HG02885 (cell line): ENCODE data around the gene NFX1.
"Not testable (repeated sequence)": the region's sequence is repeated elsewhere in the genome, so short reads cannot be mapped to it uniquely, and the experiment has no call there.

Experiments used
- ATAC-seq: cut with Tn5 transposase; IDR thresholded peaks from one replicate; pipeline ENCODE4 v1.9.1; 2021; ENCODE audit warnings: mild to moderate bottlenecking; ENCODE audit not compliant: unreplicated experiment, poor library complexity

NFX1 gene

DNA sequence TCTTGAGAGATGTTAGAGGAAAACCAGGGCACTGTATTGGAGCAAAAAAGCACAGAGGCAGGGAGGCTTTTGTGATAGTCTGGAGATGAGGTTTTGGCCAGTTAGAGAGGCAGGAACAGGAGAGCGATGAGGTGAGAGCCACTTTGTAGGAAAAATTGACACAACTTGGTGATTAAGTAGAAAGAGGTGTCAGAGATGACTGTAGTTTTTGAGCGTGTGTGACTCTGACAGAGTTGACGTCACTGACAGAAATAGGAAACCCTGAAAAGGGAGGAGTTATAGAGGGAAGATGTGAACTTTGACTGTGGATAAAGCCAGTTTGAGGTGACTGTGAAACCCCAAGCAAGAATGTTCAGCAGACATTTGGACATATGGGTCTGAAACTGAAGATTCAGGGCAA is 15.7 kb downstream of the NFX1 start:
- ATAC-seq = no peak

DNA sequence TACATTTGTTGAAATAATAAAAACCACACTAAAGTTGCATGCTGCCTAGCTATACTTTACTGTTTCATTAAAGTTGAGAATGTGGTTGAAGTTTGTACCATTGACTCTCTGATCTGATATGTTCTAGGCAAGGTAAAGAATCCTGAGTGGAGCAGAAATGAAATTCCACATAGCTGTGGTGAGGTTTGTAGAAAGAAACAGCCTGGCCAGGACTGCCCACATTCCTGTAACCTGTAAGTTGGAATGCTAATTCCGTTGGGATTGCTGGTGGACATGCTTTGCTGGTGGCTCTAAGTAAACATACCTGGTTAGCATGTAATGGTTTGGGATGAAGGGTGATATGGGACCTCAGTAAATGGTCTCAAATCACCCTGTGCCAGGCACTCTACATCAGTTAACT is 16.8 kb downstream of the NFX1 start:
- no peak for ATAC-seq

DNA sequence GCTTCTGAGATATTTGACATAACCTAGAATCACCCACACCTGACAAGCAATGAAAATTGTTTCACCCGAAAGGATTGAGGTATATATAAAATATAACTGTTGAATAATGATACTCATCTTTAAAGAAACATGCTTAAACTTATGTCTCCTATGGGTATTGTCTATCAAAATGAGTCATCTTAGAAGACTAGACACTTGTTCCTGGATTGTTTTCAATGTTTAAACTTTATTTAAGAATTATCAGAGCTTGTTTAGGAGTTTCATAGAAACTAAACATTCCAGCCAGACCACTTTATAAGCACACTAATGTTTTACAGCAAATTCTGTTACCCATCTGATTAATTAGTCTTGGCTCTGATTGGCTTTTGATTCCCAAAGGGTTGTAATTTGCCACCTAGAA is 19.6 kb downstream of the NFX1 start:
- no peak for ATAC-seq

DNA sequence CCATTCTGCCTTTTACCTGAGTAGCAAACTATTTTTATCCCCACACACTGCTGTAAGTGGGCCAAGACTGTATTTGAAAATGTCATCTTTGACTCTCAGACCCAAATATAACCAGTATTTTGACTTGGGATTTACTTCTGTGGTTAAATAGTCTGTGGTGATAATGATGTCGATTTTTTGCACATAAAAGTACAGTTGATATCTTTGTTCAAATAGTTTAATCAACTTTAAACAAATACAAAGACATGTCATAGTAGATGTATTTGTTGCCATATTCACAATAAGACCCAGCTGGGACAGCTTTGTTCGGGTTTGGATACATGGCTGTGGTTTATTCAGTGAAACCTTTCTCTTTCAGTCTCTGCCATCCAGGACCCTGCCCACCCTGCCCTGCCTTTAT is 20.4 kb downstream of the NFX1 start:
- no peak for ATAC-seq

DNA sequence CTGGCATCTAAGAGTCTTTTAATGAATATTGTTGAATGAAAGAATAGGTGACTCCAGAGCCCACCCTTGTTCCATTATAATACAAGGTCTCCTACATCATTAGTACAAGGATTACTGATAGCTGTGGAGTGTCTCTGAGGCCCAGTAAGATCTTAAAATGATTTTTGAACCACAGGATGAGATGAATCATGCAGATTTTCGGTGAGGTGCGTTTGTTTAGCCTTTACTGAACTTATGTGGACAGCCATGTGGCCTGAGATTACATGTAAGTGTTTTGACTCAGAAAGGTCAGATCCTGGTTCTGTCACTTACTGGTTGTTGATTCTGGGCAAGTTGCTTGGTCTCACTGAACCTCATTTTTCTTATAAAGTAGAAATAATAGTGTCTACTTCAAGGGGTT is 21.6 kb downstream of the NFX1 start:
- ATAC-seq = no peak

DNA sequence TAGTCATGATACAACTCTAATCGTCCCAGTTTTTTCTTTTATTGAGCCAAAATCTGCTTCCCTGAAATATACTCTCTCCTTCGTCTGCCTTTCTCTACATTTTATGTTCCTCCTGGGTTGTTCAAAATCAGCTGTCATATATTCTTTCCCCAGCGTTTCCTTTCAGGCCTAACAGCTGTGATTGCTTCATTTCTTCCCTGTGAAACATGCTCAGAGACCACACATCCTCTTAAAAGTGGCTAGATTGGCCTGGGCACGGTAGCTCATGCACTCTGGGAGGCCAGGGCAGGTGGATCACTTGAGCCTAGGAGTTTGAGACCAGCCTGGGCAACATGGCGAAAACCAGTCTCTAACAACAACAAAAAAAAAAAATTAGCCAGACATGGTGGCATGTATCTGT is 25.1 kb downstream of the NFX1 start:
- ATAC-seq = no peak

DNA sequence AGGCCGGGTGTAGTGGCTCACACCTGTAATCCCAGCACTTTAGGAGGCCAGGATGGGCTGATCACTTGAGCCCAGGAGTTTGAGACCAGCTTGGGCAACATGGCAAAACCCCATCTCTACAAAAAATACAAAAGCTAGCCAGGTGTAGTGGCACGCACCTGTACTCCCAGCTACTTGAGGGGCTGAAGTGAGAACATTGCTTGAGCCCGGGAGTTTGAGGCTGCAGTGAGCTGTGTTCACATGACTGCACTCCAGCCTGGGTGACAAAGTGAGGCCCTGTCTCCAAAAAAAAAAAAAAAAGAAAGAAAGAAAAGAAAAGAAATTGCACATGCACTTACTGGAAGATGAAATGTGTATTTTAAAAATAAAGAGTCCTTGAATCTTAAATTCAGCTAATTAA is 26.8 kb downstream of the NFX1 start:
- ATAC-seq = not testable (repeated sequence)

DNA sequence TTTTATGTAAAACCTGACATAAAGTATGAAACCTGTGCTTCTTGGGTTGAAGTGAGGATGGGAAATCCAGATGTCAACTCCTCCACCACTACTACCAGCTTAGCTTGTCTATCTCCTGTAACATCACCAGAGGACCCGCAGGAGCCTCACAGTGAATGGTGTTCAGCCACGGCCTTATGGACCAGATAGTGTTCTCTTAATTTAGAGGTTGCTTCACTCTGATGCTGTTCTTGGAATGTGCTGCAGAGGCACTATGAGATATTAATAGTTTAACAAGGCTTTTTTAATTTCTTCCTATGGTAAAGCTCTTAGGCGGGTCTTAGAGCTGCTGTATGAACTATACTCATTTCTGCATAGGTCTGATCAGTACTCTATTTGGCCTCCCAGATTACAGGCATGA is 27.9 kb downstream of the NFX1 start:
- no peak for ATAC-seq

DNA sequence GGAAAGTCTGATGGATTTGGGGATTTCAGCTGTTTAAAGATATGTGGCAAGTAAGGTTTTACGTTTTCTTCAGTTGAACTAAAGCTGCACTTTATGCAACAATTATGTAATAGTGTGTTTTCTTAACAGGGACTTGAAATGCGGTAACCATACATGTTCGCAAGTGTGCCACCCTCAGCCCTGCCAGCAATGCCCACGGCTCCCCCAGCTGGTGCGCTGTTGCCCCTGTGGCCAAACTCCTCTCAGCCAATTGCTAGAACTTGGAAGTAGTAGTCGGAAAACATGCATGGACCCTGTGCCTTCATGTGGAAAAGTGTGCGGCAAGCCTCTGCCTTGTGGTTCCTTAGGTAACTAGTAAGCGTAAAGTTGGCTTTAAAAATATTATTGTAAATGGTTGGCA is 28.5 kb downstream of the NFX1 start:
- ATAC-seq = no peak

DNA sequence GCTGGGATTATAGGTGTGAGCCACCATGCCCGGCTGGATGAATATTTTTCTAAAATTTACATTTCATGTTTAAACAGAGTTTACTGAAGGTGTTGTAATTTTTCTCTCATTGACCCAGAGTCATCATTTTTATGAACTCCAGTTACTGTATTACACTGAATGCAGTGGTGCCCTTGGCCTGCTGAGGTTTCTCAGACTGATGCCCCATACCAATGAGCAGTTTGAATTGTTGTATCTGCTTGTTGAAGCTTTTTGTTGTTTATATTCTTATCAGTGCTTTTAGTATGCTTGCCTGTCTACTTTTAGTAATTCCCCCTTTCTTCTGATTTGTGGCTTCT is 29.9 kb downstream of the NFX1 start:
- no peak for ATAC-seq

DNA sequence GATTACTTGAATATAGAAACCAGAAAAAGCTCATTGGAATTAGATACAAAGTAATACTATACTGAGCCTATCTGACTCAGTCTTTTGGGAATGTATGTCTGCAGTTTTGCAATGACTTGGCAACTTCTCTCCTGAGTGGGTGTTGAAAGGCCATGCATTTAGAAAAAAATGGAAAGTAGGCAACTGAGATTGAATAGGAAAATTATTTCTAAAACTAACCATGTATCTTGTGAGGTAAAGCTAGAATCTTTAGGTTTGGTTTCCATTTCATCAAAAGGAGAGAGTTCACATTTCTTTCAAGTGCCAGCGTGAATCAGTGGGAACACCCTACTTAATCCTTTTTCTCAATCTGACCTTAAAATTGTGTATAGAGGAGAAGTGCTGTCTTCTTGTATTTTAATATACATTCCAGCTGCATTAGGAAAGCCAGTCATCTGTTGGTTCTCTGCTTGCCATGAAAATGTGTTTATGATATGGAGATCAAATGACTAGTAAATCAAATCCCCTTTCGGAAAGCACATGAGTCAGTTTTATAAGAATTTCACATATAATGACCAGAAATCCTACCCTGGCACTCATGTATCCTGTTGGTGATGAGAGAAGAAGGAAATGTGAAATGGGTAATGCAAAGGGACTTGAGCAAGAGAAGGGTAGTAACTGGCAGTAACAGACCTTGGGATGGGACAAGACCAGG is 30.4 kb downstream of the NFX1 start:
- no peak for ATAC-seq

DNA sequence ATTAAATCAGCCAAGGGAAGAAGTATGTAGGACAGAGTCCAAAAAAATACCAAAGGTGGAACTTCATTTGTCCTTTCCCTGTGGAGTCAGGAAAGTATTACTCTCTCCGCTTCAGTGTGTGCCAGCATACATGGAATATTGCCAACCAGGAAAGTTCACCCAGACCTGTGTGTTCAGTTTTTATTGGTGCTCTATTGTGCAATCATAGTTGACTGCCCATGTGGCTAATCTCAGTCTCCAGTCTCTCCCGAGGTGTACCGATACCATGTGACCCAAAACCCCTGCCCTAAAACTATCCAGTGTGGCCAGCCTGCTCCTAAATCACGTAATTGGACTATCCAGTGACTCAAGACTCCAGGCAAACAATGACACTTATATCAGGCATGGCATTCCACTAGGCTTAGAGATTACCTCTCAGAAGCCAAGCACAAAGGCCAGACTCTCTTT is 38.8 kb downstream of the NFX1 start:
- ATAC-seq = no peak

DNA sequence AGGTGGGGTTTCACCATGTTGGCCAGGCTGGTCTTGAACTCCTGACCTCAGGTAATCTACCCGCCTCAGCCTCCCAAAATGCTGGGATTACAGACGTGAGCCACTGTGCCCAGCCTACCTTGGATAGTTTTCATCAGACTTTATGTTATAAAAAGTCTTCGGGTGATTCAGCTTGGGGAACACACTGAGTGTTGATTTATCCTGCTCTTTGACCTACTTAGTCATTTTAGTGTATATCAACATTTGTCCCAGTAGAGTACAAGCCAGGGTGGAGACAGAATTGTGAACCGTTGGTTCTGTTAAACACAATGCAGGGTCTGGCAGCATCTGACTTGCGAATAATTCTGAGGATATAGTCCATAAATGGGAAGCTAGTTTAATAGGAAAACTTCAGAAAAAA is 39.7 kb downstream of the NFX1 start:
- no peak for ATAC-seq

DNA sequence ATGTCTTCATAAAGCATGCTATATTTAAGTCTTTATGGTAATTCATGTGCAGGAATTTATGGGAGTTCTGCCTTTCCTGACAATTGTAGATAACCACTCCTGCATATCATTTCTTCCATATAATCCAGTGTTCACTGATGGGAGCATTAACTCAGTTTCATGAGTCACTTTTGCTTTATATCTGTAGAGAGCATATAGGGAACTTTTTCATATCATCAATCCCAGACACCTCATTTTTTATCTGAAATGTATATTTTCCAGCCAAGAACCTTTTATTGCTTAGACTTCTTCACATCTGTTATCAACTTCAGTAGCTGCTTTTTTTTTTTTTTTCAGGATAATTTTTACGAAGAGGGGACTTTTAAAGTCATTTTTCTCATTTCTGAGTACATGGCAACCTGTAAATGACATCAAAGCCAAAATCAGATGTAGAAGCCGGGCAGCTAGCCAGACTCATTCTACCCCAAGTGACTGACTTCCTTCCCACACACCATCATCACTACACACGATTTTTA is 41.1 kb downstream of the NFX1 start:
- ATAC-seq = no peak

DNA sequence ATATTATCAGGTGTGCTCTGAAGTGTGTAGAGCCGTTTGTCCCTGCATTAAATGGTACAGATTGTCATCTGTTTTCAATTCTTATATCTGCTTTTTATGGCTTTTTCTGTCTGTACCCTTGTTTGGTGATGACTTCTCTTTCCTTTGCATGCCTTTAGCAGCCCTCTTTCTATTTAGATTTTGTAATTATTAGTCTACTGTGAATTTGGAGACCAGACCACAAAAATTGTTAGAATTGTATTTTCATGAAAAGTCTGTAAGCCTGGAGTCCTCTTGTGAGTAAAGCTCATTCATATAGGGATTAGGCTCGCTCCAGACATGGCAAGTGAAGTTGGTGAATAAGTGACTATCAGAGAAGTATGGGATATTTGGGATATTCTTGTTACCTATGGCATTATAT is 41.7 kb downstream of the NFX1 start:
- ATAC-seq = no peak

DNA sequence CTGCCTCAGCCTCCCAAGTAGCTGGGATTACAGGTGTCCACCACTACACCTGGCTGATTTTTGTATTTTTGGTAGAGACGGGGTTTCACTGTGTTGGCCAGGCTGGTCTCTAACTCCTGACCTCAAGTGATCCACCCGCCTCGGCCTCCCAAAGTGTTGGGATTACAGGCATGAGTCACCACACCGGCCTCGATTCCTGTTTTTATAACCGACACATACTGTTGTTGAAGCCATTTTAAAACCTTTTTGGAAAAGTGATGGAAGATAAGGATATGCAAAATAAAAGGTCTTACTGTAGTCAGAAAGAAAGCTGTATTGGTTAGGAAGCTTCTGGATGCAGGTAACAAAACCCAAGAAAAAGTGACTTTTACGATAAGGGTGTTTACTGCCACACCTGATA is 42.6 kb downstream of the NFX1 start:
- not testable (repeated sequence) for ATAC-seq

DNA sequence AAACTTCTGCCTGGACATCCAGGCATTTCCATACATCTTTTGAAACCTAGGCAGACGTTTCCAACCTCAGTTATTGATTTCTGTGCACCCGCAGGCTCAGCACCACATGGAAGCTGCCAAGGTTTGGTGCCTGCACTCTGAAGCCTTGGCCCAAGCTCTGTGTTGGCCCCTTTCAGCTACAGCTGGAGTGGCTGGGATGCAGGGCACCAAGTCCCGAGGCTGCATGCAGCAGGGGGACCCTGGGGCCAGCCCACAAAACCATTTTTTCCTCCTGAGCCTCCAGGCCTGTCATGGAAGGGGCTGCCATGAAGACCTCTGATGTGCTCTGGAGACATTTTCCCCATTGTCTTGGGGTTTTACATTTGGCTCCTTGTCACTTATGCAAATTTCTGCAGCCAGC is 49.9 kb downstream of the NFX1 start:
- ATAC-seq = no peak

DNA sequence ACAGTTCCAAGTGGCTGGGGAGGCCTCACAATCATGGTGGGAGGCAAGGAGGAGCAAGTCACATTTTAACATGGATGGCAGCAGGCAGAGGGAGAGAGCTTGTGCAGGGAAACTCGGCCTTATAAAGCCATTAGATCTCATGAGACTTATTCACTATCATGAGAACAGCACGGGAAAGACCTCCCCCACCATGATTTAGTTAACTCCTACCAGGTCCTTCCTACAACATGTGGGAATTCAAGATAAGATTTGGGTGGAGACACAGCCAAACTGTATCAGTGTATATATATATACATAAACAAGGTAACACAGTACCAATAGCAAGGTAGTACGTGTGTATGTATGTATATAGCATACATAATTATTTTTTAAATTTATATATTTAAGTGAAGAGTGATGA is 50.9 kb downstream of the NFX1 start:
- ATAC-seq = no peak

DNA sequence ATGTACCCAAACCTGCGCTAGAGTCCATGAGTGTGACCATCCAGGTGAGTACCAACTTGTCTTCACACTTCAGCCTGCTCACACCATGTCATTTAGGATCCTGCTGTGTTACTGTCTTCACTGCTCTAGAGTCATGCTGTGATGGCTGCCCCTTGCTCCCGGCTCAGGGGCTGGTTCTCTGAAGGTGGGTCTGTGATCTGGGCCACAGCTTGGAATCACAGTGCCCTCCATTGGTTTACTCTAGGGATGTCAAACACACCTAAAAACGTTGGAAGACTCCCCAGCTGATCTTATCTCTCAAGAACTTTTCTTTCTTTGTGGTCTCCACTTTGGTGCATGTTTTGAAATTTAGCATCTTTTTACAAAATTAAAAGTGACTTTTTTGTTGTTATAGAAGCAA is 53.8 kb downstream of the NFX1 start:
- no peak for ATAC-seq

DNA sequence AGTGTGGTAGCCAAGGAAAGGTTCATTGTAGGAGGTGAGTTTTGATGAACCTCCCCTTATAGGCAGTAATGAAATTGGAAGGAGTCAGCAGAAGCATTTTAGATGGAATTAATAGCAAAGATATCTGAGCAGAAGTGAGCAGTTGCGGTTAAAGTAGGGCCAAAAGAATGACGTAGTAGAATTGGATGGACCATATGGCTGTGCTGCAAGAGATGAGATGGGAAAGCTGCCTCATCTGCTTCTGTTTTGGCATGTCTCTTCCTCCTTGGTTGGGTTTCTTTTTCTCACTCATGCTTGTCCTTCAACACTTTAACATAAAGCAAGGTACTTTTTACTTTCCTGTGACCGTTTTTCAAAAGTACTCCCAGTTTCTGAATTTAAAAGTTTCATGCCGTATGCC is 56.2 kb downstream of the NFX1 start:
- ATAC-seq = no peak

DNA sequence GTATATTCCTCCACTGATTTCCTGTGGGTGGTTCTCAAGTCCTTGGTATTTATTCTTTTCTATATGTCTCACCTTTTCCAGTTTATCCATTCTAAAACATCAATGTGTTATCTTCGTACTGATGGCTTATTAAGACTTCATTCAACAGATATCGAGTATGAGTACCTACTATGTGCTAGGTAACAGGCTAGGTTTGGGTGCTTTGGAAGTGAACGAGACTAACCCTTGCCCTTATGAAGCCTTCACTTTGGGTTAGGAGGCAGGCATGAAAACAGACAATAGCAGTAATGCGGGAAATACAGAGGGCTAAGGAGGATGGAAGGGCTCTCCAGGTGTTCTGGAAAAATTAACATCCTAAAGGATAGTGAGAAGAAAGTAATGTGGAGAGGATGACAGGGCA is 58.7 kb downstream of the NFX1 start:
- no peak for ATAC-seq

DNA sequence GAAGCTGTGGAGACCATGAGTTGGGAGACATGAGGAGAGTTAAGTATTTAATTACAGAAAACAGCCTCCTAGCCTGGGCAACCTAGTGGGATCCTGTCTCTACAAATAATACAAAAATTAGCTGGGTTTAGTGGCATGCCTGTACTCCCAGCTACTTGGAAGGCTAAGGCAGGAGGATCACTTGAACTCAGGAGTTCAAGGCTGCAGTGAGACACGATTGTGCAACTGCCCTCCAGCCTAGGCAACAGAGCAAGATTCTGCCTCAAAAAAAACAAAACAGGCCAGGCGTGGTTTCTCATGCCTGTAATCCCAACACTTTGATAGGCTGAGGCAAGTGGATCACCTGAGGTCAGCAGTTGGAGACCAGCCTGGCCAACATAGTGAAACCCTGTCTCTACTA is 59.4 kb downstream of the NFX1 start:
- no peak for ATAC-seq

DNA sequence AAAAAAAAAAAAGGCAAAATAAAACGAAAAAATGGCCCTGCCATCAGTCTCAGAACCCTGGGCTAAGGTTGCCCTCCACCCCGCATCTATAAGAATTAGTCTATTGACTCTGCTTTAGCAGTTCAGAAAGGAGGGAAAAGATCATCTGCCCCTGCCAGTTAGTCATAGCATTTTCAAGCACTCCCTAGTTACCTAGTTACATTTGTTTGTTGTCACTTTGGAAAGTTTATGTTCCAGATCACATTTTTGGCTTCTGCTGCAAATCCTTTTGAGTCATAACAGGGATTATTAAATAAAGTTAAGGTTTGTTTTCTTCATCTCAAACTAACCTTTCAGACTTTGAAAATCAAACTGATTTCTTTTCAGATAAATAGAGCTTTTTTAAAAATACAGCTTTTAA is 60.0 kb downstream of the NFX1 start:
- ATAC-seq = no peak
